HG02571 (cell line): ENCODE data around the gene TEX261.

Source experiments
- ATAC-seq: cut with Tn5 transposase; IDR thresholded peaks from one replicate; pipeline ENCODE4 v1.9.1; 2021; ENCODE audit warnings: mild to moderate bottlenecking, moderate library complexity; ENCODE audit not compliant: unreplicated experiment

TEX261 gene

GRCh38 chr2:70959851-70960832 is 34.5 kb downstream of the TEX261 start:
- ATAC-seq: no peak

GRCh38 chr2:70959271-70959761 is 35.4 kb downstream of the TEX261 start:
- ATAC-seq: no peak

GRCh38 chr2:70958759-70959158 is 35.9 kb downstream of the TEX261 start:
- no peak for ATAC-seq

- ATAC-seq: no peak
These were observed 36.9 kb downstream of the TEX261 start for GRCh38 chr2:70957798-70958197.

- ATAC-seq: no peak
These were observed 38.5 kb downstream of the TEX261 start for GRCh38 chr2:70956141-70956540.

- no peak for ATAC-seq
These were observed 39.8 kb downstream of the TEX261 start for GRCh38 chr2:70954886-70955285.

- ATAC-seq: no peak
These were observed 45.6 kb downstream of the TEX261 start for GRCh38 chr2:70949086-70949485.

- ATAC-seq: peak; percentile 92
These were observed 46.2 kb downstream of the TEX261 start for GRCh38 chr2:70948337-70949003.

GRCh38 chr2:70947556-70948184 is 47.0 kb downstream of the TEX261 start:
- ATAC-seq: no peak

GRCh38 chr2:70946832-70947442 is 47.7 kb downstream of the TEX261 start:
- ATAC-seq: no peak

GRCh38 chr2:70944111-70944690 is 50.5 kb downstream of the TEX261 start:
- ATAC-seq: no peak

- no peak for ATAC-seq
These were observed 51.3 kb downstream of the TEX261 start for GRCh38 chr2:70943205-70943871.

- no peak for ATAC-seq
These were observed 52.1 kb downstream of the TEX261 start for GRCh38 chr2:70942396-70943204.

- ATAC-seq: no peak
These were observed 53.0 kb downstream of the TEX261 start for GRCh38 chr2:70941701-70942100.

GRCh38 chr2:70941186-70941585 is 53.5 kb downstream of the TEX261 start:
- no peak for ATAC-seq

GRCh38 chr2:70939839-70940580 is 54.7 kb downstream of the TEX261 start:
- ATAC-seq: no peak

GRCh38 chr2:70939001-70939838 is 55.5 kb downstream of the TEX261 start:
- ATAC-seq: no peak

- no peak for ATAC-seq
These were observed 56.1 kb downstream of the TEX261 start for GRCh38 chr2:70938586-70938950.
